ENCODE data around the gene USP12.

GRCh38 chr13:27161980-27162379 is 9.6 kb downstream of the USP12 start:
- TF ChIP-seq POLR2A (IDR thresholded peaks at IDR 0.05) = no peak
- no peak for TF ChIP-seq CTCF (IDR thresholded peaks at IDR 0.05)

Measured in thyroid gland (tissue), 4 donors.